RWPE2 (cell line): ENCODE measurements around the gene AURKAIP1.

ENCODE experiments used
- ATAC-seq: fragments of 200-7000 bp; cut with Tn5 transposase; 3 replicates; pipeline ENCODE4 v1.9.1; 2021; ENCODE audit warnings: low read depth
- DNase-seq: peaks from one replicate; pipeline ENCODE4 v3.0.0-alpha.2; 2020; ENCODE audit warnings: low spot score
- H3K27ac ChIP-seq: fragments of 450-650 bp; 2 replicates; pipeline ENCODE4 v1.5.1; 2017; ENCODE audit warnings: mild to moderate bottlenecking; ENCODE audit not compliant: poor library complexity, severe bottlenecking
- H3K27me3 ChIP-seq: fragments of 250-450 bp; sonication (Bioruptor Pico); 2 replicates; pipeline ENCODE4 v1.5.1; 2021; ENCODE audit warnings: mild to moderate bottlenecking, moderate library complexity; ENCODE audit not compliant: insufficient read depth, poor library complexity, severe bottlenecking
- H3K36me3 ChIP-seq: fragments of 250-450 bp; sonication (Bioruptor Pico); 2 replicates; pipeline ENCODE4 v1.5.1; 2020; ENCODE audit warnings: low read depth, mild to moderate bottlenecking, moderate library complexity
- H3K4me1 ChIP-seq: fragments of 250-450 bp; sonication (Bioruptor Pico); 2 replicates; pipeline ENCODE4 v1.5.1; 2021; ENCODE audit warnings: mild to moderate bottlenecking, moderate library complexity; ENCODE audit not compliant: insufficient read depth, poor library complexity, severe bottlenecking
- H3K4me3 ChIP-seq: fragments of 250-450 bp; sonication (Bioruptor Pico); 2 replicates; pipeline ENCODE4 v1.5.1; 2021; ENCODE audit warnings: mild to moderate bottlenecking, moderate library complexity; ENCODE audit not compliant: severe bottlenecking
- H3K9me3 ChIP-seq: fragments of 250-450 bp; sonication (Bioruptor Pico); 2 replicates; pipeline ENCODE4 v1.5.1; 2021; ENCODE audit warnings: mild to moderate bottlenecking, moderate library complexity; ENCODE audit not compliant: severe bottlenecking
- CTCF ChIP-seq: fragments of 450-650 bp; IDR thresholded peaks from one replicate; pipeline ENCODE4 v1.5.1; 2017; ENCODE audit warnings: mild to moderate bottlenecking, moderate library complexity; ENCODE audit not compliant: poor library complexity, severe bottlenecking

The AURKAIP1 gene

GRCh38 chr1:1335792-1336248 is 39.2 kb downstream of the AURKAIP1 start:
- no peak for TF ChIP-seq CTCF
- H3K9me3 ChIP-seq = no peaks in the 10 kb centered on the region
- no peaks in the 10 kb centered on the region for H3K27me3 ChIP-seq
- H3K36me3 ChIP-seq = peaks cover 36% of the 10 kb centered on the region
- H3K4me3 ChIP-seq = no peak overlapping the region
- no peak for ATAC-seq
- no peak for DNase-seq
- peaks cover 15% of the 10 kb centered on the region for H3K4me1 ChIP-seq
- H3K27ac ChIP-seq = no peak overlapping the region

GRCh38 chr1:1335283-1335682 is 39.7 kb downstream of the AURKAIP1 start:
- no peak for ATAC-seq
- Histone ChIP-seq H3K27me3 (no peaks in the 10 kb centered on the region), H3K4me3 (no peak overlapping the region), H3K27ac (no peak overlapping the region), H3K36me3 (peaks cover 31% of the 10 kb centered on the region), H3K9me3 (no peaks in the 10 kb centered on the region), H3K4me1 (peaks cover 17% of the 10 kb centered on the region)
- no peak for DNase-seq
- TF ChIP-seq CTCF = no peak

GRCh38 chr1:1334835-1335234 is 40.2 kb downstream of the AURKAIP1 start:
- Histone ChIP-seq H3K27ac (no peak overlapping the region), H3K36me3 (peaks cover 27% of the 10 kb centered on the region), H3K4me3 (no peak overlapping the region), H3K27me3 (no peaks in the 10 kb centered on the region), H3K9me3 (no peaks in the 10 kb centered on the region), H3K4me1 (peaks cover 17% of the 10 kb centered on the region)
- no peak for TF ChIP-seq CTCF
- no peak for ATAC-seq
- DNase-seq = no peak

- peaks cover 17% of the 10 kb centered on the region for H3K4me1 ChIP-seq
- H3K36me3 ChIP-seq = peaks cover 22% of the 10 kb centered on the region
- H3K9me3 ChIP-seq = no peaks in the 10 kb centered on the region
- no peak; the same call in 2 of the 3 replicates for ATAC-seq
- H3K4me3 ChIP-seq = no peak overlapping the region
- no peak for DNase-seq
- TF ChIP-seq CTCF = no peak
- peak overlapping the region; percentile 16 for H3K27ac ChIP-seq
- H3K27me3 ChIP-seq = no peaks in the 10 kb centered on the region
Measured at GRCh38 chr1:1333551-1334241, 41.3 kb downstream of the AURKAIP1 start.
